ENCODE data around the gene EXOSC10.

Gene EXOSC10

GRCh38 chr1:11099310-11100148 is at the start of gene EXOSC10:
Gene EXOSC10 (minus strand): TSS chr1:11099869. CDS start chr1:11099831, 38 bp downstream.
- in situ Hi-C loops (cut with HindIII; ENCODE audit: low sequenced_read_pairs), result no loop called here

- in situ Hi-C loops (cut with HindIII; ENCODE audit: low sequenced_read_pairs), result no loop called here
Measured at GRCh38 chr1:11147197-11147770, 47.6 kb upstream of the EXOSC10 start.

- in situ Hi-C loops (cut with HindIII; ENCODE audit: low sequenced_read_pairs), result no loop called here
Measured at GRCh38 chr1:11145741-11146140, 46.1 kb upstream of the EXOSC10 start.

- in situ Hi-C loops (cut with HindIII; ENCODE audit: low sequenced_read_pairs), result no loop called here
Measured at GRCh38 chr1:11144570-11145256, 45.0 kb upstream of the EXOSC10 start.

- in situ Hi-C loops (cut with HindIII; ENCODE audit: low sequenced_read_pairs), result no loop called here
Measured at GRCh38 chr1:11143907-11144306, 44.2 kb upstream of the EXOSC10 start.

- in situ Hi-C loops (cut with HindIII; ENCODE audit: low sequenced_read_pairs), result no loop called here
Measured at GRCh38 chr1:11143401-11143800, 43.7 kb upstream of the EXOSC10 start.

- in situ Hi-C loops (cut with HindIII; ENCODE audit: low sequenced_read_pairs), result no loop called here
Measured at GRCh38 chr1:11142618-11143391, 43.1 kb upstream of the EXOSC10 start.

GRCh38 chr1:11138952-11139351 is 39.3 kb upstream of the EXOSC10 start:
- in situ Hi-C loops (cut with HindIII; ENCODE audit: low sequenced_read_pairs), result no loop called here

- in situ Hi-C loops (cut with HindIII; ENCODE audit: low sequenced_read_pairs), result no loop called here
Measured at GRCh38 chr1:11138029-11138428, 38.4 kb upstream of the EXOSC10 start.

- in situ Hi-C loops (cut with HindIII; ENCODE audit: low sequenced_read_pairs), result no loop called here
Measured at GRCh38 chr1:11134898-11135266, 35.2 kb upstream of the EXOSC10 start.

GRCh38 chr1:11134251-11134897 is 34.7 kb upstream of the EXOSC10 start:
- in situ Hi-C loops (cut with HindIII; ENCODE audit: low sequenced_read_pairs), result no loop called here

GRCh38 chr1:11132563-11133293 is 33.1 kb upstream of the EXOSC10 start:
- in situ Hi-C loops (cut with HindIII; ENCODE audit: low sequenced_read_pairs), result no loop called here

- in situ Hi-C loops (cut with HindIII; ENCODE audit: low sequenced_read_pairs), result no loop called here
Measured at GRCh38 chr1:11131816-11132215, 32.1 kb upstream of the EXOSC10 start.

- in situ Hi-C loops (cut with HindIII; ENCODE audit: low sequenced_read_pairs), result no loop called here
Measured at GRCh38 chr1:11130406-11130805, 30.7 kb upstream of the EXOSC10 start.

GRCh38 chr1:11129649-11130390 is 30.2 kb upstream of the EXOSC10 start:
- in situ Hi-C loops (cut with HindIII; ENCODE audit: low sequenced_read_pairs), result no loop called here

- in situ Hi-C loops (cut with HindIII; ENCODE audit: low sequenced_read_pairs), result no loop called here
Measured at GRCh38 chr1:11126569-11126968, 26.9 kb upstream of the EXOSC10 start.

- in situ Hi-C loops (cut with HindIII; ENCODE audit: low sequenced_read_pairs), result no loop called here
Measured at GRCh38 chr1:11125931-11126330, 26.3 kb upstream of the EXOSC10 start.

GRCh38 chr1:11124965-11125364 is 25.3 kb upstream of the EXOSC10 start:
- in situ Hi-C loops (cut with HindIII; ENCODE audit: low sequenced_read_pairs), result no loop called here

GRCh38 chr1:11116318-11116717 is 16.6 kb upstream of the EXOSC10 start:
- in situ Hi-C loops (cut with HindIII; ENCODE audit: low sequenced_read_pairs), result no loop called here
